CD14-positive monocyte (primary cell): ENCODE data around the gene TMEM183A. TPM values are rescaled to one million over a fixed set of nuclear protein-coding genes. Genes with fewer than 3 reads are reported as not detected.

Experiments used
- DNase-seq, 3 donors: peaks; one replicate each; pipeline ENCODE4 v3.0.0-alpha.2; 2011 to 2022
- H2AFZ ChIP-seq: 2 replicates; pipeline ENCODE4 v1.6.0; 2012; ENCODE audit warnings: mild to moderate bottlenecking, low read depth, low read length, inconsistent platforms; ENCODE audit not compliant: insufficient read depth, poor library complexity, severe bottlenecking
- H3K27ac ChIP-seq, 2 donors: 1 replicate in 1 of 2; 2 replicates in 1 of 2; pipeline ENCODE4 v1.5.1; 2012 to 2013; ENCODE audit warnings: low read length in 2 of 2, control low read depth in 1 of 2, inconsistent platforms in 1 of 2, low read depth in 1 of 2, mild to moderate bottlenecking in 1 of 2
- H3K27me3 ChIP-seq, 2 donors: one replicate each; pipeline versions ENCODE4 v1.6.0 to v1.6.1; 2011 to 2013; ENCODE audit warnings: low read length in 2 of 2; ENCODE audit not compliant: control insufficient read depth in 2 of 2, insufficient read depth in 2 of 2
- H3K36me3 ChIP-seq, 2 donors: replicated peaks in 1 of 2; 1 replicate in 1 of 2; 2 replicates in 1 of 2; pipeline versions ENCODE4 v1.5.1 to v1.6.1; 2012 to 2013; ENCODE audit warnings: low read length in 2 of 2, control low read depth in 1 of 2, inconsistent platforms in 1 of 2, mild to moderate bottlenecking in 1 of 2; ENCODE audit not compliant: insufficient read depth in 2 of 2, control insufficient read depth in 1 of 2
- H3K4me1 ChIP-seq, 2 donors: 1 replicate in 1 of 2; 2 replicates in 1 of 2; pipeline versions ENCODE4 v1.5.1 to v1.6.1; 2012 to 2013; ENCODE audit warnings: low read length in 2 of 2, control low read depth in 1 of 2, inconsistent platforms in 1 of 2, mild to moderate bottlenecking in 1 of 2, moderate library complexity in 1 of 2; ENCODE audit not compliant: insufficient read depth in 2 of 2, control insufficient read depth in 1 of 2
- H3K4me2 ChIP-seq: replicated peaks from 2 replicates; pipeline ENCODE3; 2012; ENCODE audit warnings: low read length, moderate library complexity, mild to moderate bottlenecking; ENCODE audit not compliant: poor library complexity, severe bottlenecking; ENCODE audit errors: extremely low read depth
- H3K4me3 ChIP-seq, 3 experiments: fragments of 200-600 bp in 1 of 3; sonication (generic) in 1 of 3; replicated peaks in 1 of 3; 1 replicate in 2 of 3; 2 replicates in 1 of 3; pipeline ENCODE4 v1.5.1; 2011 to 2013; ENCODE audit warnings: low read length in 3 of 3, mild to moderate bottlenecking in 3 of 3, control low read depth in 2 of 3, low read depth in 2 of 3, inconsistent platforms in 1 of 3, moderate library complexity in 1 of 3
- H3K79me2 ChIP-seq: 2 replicates; pipeline ENCODE4 v1.6.0; 2012; ENCODE audit warnings: mild to moderate bottlenecking, control low read depth, inconsistent platforms, low read length, moderate library complexity; ENCODE audit not compliant: insufficient read depth
- H3K9ac ChIP-seq: 2 replicates; pipeline ENCODE4 v1.6.0; 2017; ENCODE audit warnings: low read length, mild to moderate bottlenecking; ENCODE audit not compliant: insufficient read depth, poor library complexity, severe bottlenecking
- H3K9me3 ChIP-seq, 2 donors: replicated peaks in 1 of 2; 1 replicate in 1 of 2; 2 replicates in 1 of 2; pipeline versions ENCODE4 v1.5.1 to v1.6.1; 2012 to 2013; ENCODE audit warnings: low read length in 2 of 2, control low read depth in 1 of 2; ENCODE audit not compliant: control insufficient read depth in 1 of 2, insufficient read depth in 1 of 2
- H4K20me1 ChIP-seq: 2 replicates; pipeline ENCODE4 v1.6.0; 2012; ENCODE audit warnings: mild to moderate bottlenecking, low read length, control low read depth, moderate library complexity; ENCODE audit not compliant: insufficient read depth
- H3K27ac Mint-ChIP-seq, 7 donors: one replicate each; pipeline ENCODE4 v1.8.0; 2020; ENCODE audit warnings: mild to moderate bottlenecking in 7 of 7, mixed read lengths in 7 of 7, moderate library complexity in 6 of 7, inconsistent platforms in 2 of 7
- H3K27me3 Mint-ChIP-seq, 3 donors: one replicate each; pipeline ENCODE4 v1.8.0; 2021 to 2022; ENCODE audit warnings: low read depth in 3 of 3, mild to moderate bottlenecking in 3 of 3, mixed read lengths in 3 of 3, moderate library complexity in 3 of 3, inconsistent platforms in 1 of 3
- H3K36me3 Mint-ChIP-seq, 2 donors: one replicate each; pipeline ENCODE4 v1.8.0; 2020; ENCODE audit warnings: mixed read lengths in 2 of 2, inconsistent platforms in 1 of 2, mild to moderate bottlenecking in 1 of 2
- H3K4me1 Mint-ChIP-seq: one replicate; pipeline ENCODE4 v1.8.0; 2020; ENCODE audit warnings: mild to moderate bottlenecking, mixed read lengths
- H3K4me3 Mint-ChIP-seq, 2 donors: one replicate each; pipeline ENCODE4 v1.8.0; 2020; ENCODE audit warnings: mild to moderate bottlenecking in 2 of 2, mixed read lengths in 2 of 2, moderate library complexity in 1 of 2
- H3K9me3 Mint-ChIP-seq, 7 donors: one replicate each; pipeline ENCODE4 v1.8.0; 2020 to 2022; ENCODE audit warnings: mixed read lengths in 7 of 7, mild to moderate bottlenecking in 6 of 7, moderate library complexity in 6 of 7, inconsistent platforms in 2 of 7
- WGBS: methylation state at CpG from one replicate; pipeline ENCODE4 v1.1.5; 2013; ENCODE audit warnings: missing lambda C conversion rate; ENCODE audit not compliant: insufficient coverage; 5-methylcytosine and 5-hydroxymethylcytosine counted together
- intact Hi-C, 2 donors: fragments of 100-400 bp; cut with micrococcal nuclease; formaldehyde crosslinking; loops; one replicate each; pipeline versions ENCODE4 v1.15.0 to v1.15.1; 2023
- polyA plus RNA-seq, 3 donors: library from polyadenylated mRNA; depleted of rRNA in 1 of 3; unstranded in 2 of 3; stranded (reverse) in 1 of 3; fragments of 300-500 nt in 2 of 3; fragments of >200 nt in 1 of 3; fragmentation: Illumina TruSeq in 2 of 3; gene quantifications; 1 replicate in 2 of 3; 2 replicates in 1 of 3; pipeline ENCODE4 v1.2.3, GENCODE V29; 2012 to 2021
- TF ChIP-seq, protein P1 (sequence below): fragments of 200-600 bp; IDR thresholded peaks from one replicate; pipeline ENCODE4 v1.8.0; 2022; ENCODE audit warnings: antibody characterized with exemption, mild to moderate bottlenecking

The TMEM183A gene
- polyA plus RNA-seq, 3 donors: 60.5 to 84.9 (median 70.0) TPM

DNA sequence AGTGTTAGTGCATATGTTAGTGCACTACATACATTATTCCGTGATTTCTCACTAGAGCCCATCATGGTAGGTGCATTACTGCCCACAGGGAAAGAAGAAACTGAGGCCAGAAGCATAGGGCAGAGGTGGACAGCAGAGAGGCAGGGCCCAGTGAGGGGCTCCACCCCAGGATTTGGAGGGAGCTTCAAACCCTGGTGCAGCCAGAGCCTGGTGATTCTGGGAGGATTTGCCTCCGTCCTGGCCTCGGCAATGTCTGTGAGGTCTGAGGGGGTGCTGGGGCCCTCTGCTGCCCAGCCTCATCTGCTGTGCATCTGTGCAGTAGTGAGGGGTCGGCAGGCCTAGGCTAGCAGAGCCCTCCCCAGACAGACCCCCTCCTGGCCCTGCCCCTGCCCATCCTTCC, 41.9 kb downstream of the TMEM183A start:
- Histone ChIP-seq H3K9ac (no peak overlapping the region), H3K79me2 (no peaks in the 10 kb centered on the region), H3K36me3 (no peaks in the 10 kb centered on the region), H2AFZ (no peak overlapping the region), H3K4me1 (peaks cover 7 to 8% of the 10 kb centered on the region in 2 donors), H3K4me2 (no peak overlapping the region), H3K27me3 (no peaks in the 10 kb centered on the region), H3K4me3 (no peak overlapping the region), H3K9me3 (no peaks in the 10 kb centered on the region), H3K27ac (no peak overlapping the region), H4K20me1 (no peaks in the 10 kb centered on the region)
- intact Hi-C loops: loop anchor here in 1 of 2 donors (10.0 kb wide), 1 partner anchor 76 kb away; the partner anchor contains the start of gene ADORA1
- Mint-ChIP-seq H3K27ac (no peak overlapping the region), H3K36me3 (no peaks in the 10 kb centered on the region), H3K9me3 (peaks cover 0 to 3% (median 0%) of the 10 kb centered on the region in 7 donors), H3K4me1 (peaks cover 18% of the 10 kb centered on the region), H3K27me3 (peaks cover 6 to 20% (median 14%) of the 10 kb centered on the region in 3 donors), H3K4me3 (no peak overlapping the region)
- TF ChIP-seq, protein P1, sequence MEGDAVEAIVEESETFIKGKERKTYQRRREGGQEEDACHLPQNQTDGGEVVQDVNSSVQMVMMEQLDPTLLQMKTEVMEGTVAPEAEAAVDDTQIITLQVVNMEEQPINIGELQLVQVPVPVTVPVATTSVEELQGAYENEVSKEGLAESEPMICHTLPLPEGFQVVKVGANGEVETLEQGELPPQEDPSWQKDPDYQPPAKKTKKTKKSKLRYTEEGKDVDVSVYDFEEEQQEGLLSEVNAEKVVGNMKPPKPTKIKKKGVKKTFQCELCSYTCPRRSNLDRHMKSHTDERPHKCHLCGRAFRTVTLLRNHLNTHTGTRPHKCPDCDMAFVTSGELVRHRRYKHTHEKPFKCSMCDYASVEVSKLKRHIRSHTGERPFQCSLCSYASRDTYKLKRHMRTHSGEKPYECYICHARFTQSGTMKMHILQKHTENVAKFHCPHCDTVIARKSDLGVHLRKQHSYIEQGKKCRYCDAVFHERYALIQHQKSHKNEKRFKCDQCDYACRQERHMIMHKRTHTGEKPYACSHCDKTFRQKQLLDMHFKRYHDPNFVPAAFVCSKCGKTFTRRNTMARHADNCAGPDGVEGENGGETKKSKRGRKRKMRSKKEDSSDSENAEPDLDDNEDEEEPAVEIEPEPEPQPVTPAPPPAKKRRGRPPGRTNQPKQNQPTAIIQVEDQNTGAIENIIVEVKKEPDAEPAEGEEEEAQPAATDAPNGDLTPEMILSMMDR: no peak
- DNase-seq: no peak
- 100% methylated on average over 4 of the region's 4 CpGs for WGBS

DNA sequence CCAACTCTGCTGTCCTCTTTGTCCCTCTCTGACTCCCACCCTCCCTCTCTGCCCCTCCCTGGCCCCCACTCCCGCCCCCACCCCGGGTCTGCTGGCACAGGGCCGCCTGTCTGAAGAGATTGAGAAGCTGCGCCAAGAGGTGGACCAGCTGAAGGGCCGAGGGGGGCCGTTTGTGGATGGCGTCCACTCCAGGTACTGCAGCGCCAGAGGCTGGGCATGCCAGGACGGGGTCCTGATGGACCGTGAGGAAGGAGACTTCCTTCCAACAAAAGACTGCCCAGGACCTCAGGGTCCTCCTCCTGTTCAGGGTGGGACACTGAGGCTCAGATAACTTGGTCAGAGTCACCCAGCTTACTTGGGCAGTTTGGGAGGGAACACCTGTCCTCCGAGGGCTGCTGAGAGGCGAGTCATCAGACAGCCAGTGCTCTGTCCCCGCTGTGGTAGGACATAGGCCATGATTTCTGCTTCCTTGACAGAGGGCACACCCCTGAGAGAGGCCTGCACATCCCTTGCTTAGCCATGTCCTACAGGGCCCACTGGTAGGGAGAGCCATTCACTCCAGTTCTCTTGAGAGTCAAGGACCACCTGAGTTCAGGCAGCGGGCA, 42.5 kb downstream of the TMEM183A start:
- TF ChIP-seq, protein P1: no peak
- H3K4me3 Mint-ChIP-seq: no peak overlapping the region
- H3K27ac Mint-ChIP-seq: peak overlapping the region in 1 of 7 donors; percentile 74
- no peak for DNase-seq
- Histone ChIP-seq H3K4me1 (peaks cover 7 to 8% of the 10 kb centered on the region in 2 donors), H2AFZ (no peak overlapping the region), H4K20me1 (no peaks in the 10 kb centered on the region), H3K27ac (no peak overlapping the region), H3K27me3 (no peaks in the 10 kb centered on the region), H3K9me3 (no peaks in the 10 kb centered on the region), H3K4me2 (no peak overlapping the region), H3K9ac (no peak overlapping the region), H3K36me3 (no peaks in the 10 kb centered on the region), H3K4me3 (no peak overlapping the region), H3K79me2 (no peaks in the 10 kb centered on the region)
- H3K36me3 Mint-ChIP-seq: no peaks in the 10 kb centered on the region
- H3K4me1 Mint-ChIP-seq: peaks cover 18% of the 10 kb centered on the region
- 94% methylated on average over 11 of the region's 14 CpGs for WGBS
- intact Hi-C loops: loop anchor here in 1 of 2 donors (10.0 kb wide), 1 partner anchor 75 kb away; the partner anchor contains the start of gene ADORA1
- peaks cover 0 to 3% (median 0%) of the 10 kb centered on the region in 7 donors for H3K9me3 Mint-ChIP-seq
- peaks cover 6 to 18% (median 12%) of the 10 kb centered on the region in 3 donors for H3K27me3 Mint-ChIP-seq
